Measurements from ENCODE around the gene SMARCA1.

SMARCA1 gene

GRCh38 chrX:129512409-129512808 lies 10.9 kb downstream of the SMARCA1 start:
- H3K27me3 Mint-ChIP-seq = no peaks in the 10 kb centered on the region
- H3K9me3 Mint-ChIP-seq = no peaks in the 10 kb centered on the region
- H3K27ac Mint-ChIP-seq = no peak overlapping the region
- H3K36me3 Mint-ChIP-seq (ENCODE audit: low read depth) = no peaks in the 10 kb centered on the region
- no peaks in the 10 kb centered on the region for H3K4me1 Mint-ChIP-seq (ENCODE audit: low read depth)
- no peak overlapping the region for H3K4me3 Mint-ChIP-seq

GRCh38 chrX:129511689-129512088 lies 11.6 kb downstream of the SMARCA1 start:
- no peaks in the 10 kb centered on the region for H3K9me3 Mint-ChIP-seq
- H3K27ac Mint-ChIP-seq = no peak overlapping the region
- H3K4me1 Mint-ChIP-seq (ENCODE audit: low read depth) = no peaks in the 10 kb centered on the region
- H3K27me3 Mint-ChIP-seq = no peaks in the 10 kb centered on the region
- no peak overlapping the region for H3K4me3 Mint-ChIP-seq
- H3K36me3 Mint-ChIP-seq (ENCODE audit: low read depth) = no peaks in the 10 kb centered on the region

- Mint-ChIP-seq H3K4me1 (ENCODE audit: low read depth) (no peaks in the 10 kb centered on the region), H3K27me3 (no peaks in the 10 kb centered on the region), H3K9me3 (no peaks in the 10 kb centered on the region), H3K36me3 (ENCODE audit: low read depth) (no peaks in the 10 kb centered on the region), H3K4me3 (no peak overlapping the region), H3K27ac (no peak overlapping the region)
These were observed 13.0 kb downstream of the SMARCA1 start for GRCh38 chrX:129510331-129510730.

GRCh38 chrX:129497146-129497843 lies 26.0 kb downstream of the SMARCA1 start:
- no peak overlapping the region for H3K27ac Mint-ChIP-seq
- no peaks in the 10 kb centered on the region for H3K36me3 Mint-ChIP-seq (ENCODE audit: low read depth)
- no peaks in the 10 kb centered on the region for H3K27me3 Mint-ChIP-seq
- H3K4me3 Mint-ChIP-seq = no peak overlapping the region
- H3K9me3 Mint-ChIP-seq = no peaks in the 10 kb centered on the region
- peaks cover 13% of the 10 kb centered on the region for H3K4me1 Mint-ChIP-seq (ENCODE audit: low read depth)

GRCh38 chrX:129496625-129497024 lies 26.7 kb downstream of the SMARCA1 start:
- no peaks in the 10 kb centered on the region for H3K36me3 Mint-ChIP-seq (ENCODE audit: low read depth)
- no peak overlapping the region for H3K27ac Mint-ChIP-seq
- H3K4me3 Mint-ChIP-seq = no peak overlapping the region
- peaks cover 13% of the 10 kb centered on the region for H3K4me1 Mint-ChIP-seq (ENCODE audit: low read depth)
- H3K9me3 Mint-ChIP-seq = no peaks in the 10 kb centered on the region
- H3K27me3 Mint-ChIP-seq = no peaks in the 10 kb centered on the region

- H3K27me3 Mint-ChIP-seq = no peaks in the 10 kb centered on the region
- no peak overlapping the region for H3K27ac Mint-ChIP-seq
- no peaks in the 10 kb centered on the region for H3K36me3 Mint-ChIP-seq (ENCODE audit: low read depth)
- no peaks in the 10 kb centered on the region for H3K9me3 Mint-ChIP-seq
- H3K4me3 Mint-ChIP-seq = no peak overlapping the region
- peaks cover 13% of the 10 kb centered on the region for H3K4me1 Mint-ChIP-seq (ENCODE audit: low read depth)
These were observed 27.4 kb downstream of the SMARCA1 start for GRCh38 chrX:129495900-129496299.

- Mint-ChIP-seq H3K27me3 (no peaks in the 10 kb centered on the region), H3K4me3 (no peak overlapping the region), H3K9me3 (no peaks in the 10 kb centered on the region), H3K27ac (no peak overlapping the region), H3K36me3 (ENCODE audit: low read depth) (no peaks in the 10 kb centered on the region), H3K4me1 (ENCODE audit: low read depth) (peaks cover 13% of the 10 kb centered on the region)
These were observed 28.4 kb downstream of the SMARCA1 start for GRCh38 chrX:129494887-129495286.

GRCh38 chrX:129493643-129494042 lies 29.6 kb downstream of the SMARCA1 start:
- Mint-ChIP-seq H3K4me3 (no peak overlapping the region), H3K27ac (no peak overlapping the region), H3K36me3 (ENCODE audit: low read depth) (no peaks in the 10 kb centered on the region), H3K9me3 (no peaks in the 10 kb centered on the region), H3K4me1 (ENCODE audit: low read depth) (peaks cover 13% of the 10 kb centered on the region), H3K27me3 (no peaks in the 10 kb centered on the region)

- no peak overlapping the region for H3K27ac Mint-ChIP-seq
- H3K27me3 Mint-ChIP-seq = no peaks in the 10 kb centered on the region
- no peaks in the 10 kb centered on the region for H3K4me1 Mint-ChIP-seq (ENCODE audit: low read depth)
- no peak overlapping the region for H3K4me3 Mint-ChIP-seq
- no peaks in the 10 kb centered on the region for H3K36me3 Mint-ChIP-seq (ENCODE audit: low read depth)
- no peaks in the 10 kb centered on the region for H3K9me3 Mint-ChIP-seq
These were observed 33.0 kb downstream of the SMARCA1 start for GRCh38 chrX:129490330-129490729.

- Mint-ChIP-seq H3K36me3 (ENCODE audit: low read depth) (no peaks in the 10 kb centered on the region), H3K4me3 (no peak overlapping the region), H3K27ac (no peak overlapping the region), H3K4me1 (ENCODE audit: low read depth) (no peaks in the 10 kb centered on the region), H3K27me3 (no peaks in the 10 kb centered on the region), H3K9me3 (no peaks in the 10 kb centered on the region)
These were observed 34.9 kb downstream of the SMARCA1 start for GRCh38 chrX:129488359-129488758.

- Mint-ChIP-seq H3K4me3 (no peak overlapping the region), H3K27me3 (no peaks in the 10 kb centered on the region), H3K36me3 (ENCODE audit: low read depth) (no peaks in the 10 kb centered on the region), H3K27ac (no peak overlapping the region), H3K4me1 (ENCODE audit: low read depth) (no peaks in the 10 kb centered on the region), H3K9me3 (no peaks in the 10 kb centered on the region)
These were observed 42.4 kb downstream of the SMARCA1 start for GRCh38 chrX:129480889-129481288.

GRCh38 chrX:129478516-129478915 lies 44.8 kb downstream of the SMARCA1 start:
- no peaks in the 10 kb centered on the region for H3K36me3 Mint-ChIP-seq (ENCODE audit: low read depth)
- no peaks in the 10 kb centered on the region for H3K27me3 Mint-ChIP-seq
- no peaks in the 10 kb centered on the region for H3K9me3 Mint-ChIP-seq
- H3K4me1 Mint-ChIP-seq (ENCODE audit: low read depth) = no peaks in the 10 kb centered on the region
- H3K27ac Mint-ChIP-seq = no peak overlapping the region
- no peak overlapping the region for H3K4me3 Mint-ChIP-seq

GRCh38 chrX:129472116-129472515 lies 51.2 kb downstream of the SMARCA1 start:
- Mint-ChIP-seq H3K36me3 (ENCODE audit: low read depth) (no peaks in the 10 kb centered on the region), H3K27me3 (no peaks in the 10 kb centered on the region), H3K27ac (no peak overlapping the region), H3K9me3 (no peaks in the 10 kb centered on the region), H3K4me3 (no peak overlapping the region), H3K4me1 (ENCODE audit: low read depth) (no peaks in the 10 kb centered on the region)

GRCh38 chrX:129462707-129463106 lies 60.6 kb downstream of the SMARCA1 start:
- no peak overlapping the region for H3K27ac Mint-ChIP-seq
- no peaks in the 10 kb centered on the region for H3K9me3 Mint-ChIP-seq
- no peaks in the 10 kb centered on the region for H3K27me3 Mint-ChIP-seq
- no peak overlapping the region for H3K4me3 Mint-ChIP-seq
- H3K4me1 Mint-ChIP-seq (ENCODE audit: low read depth) = no peaks in the 10 kb centered on the region
- no peaks in the 10 kb centered on the region for H3K36me3 Mint-ChIP-seq (ENCODE audit: low read depth)

GRCh38 chrX:129461801-129462456 lies 61.4 kb downstream of the SMARCA1 start:
- Mint-ChIP-seq H3K9me3 (no peaks in the 10 kb centered on the region), H3K36me3 (ENCODE audit: low read depth) (no peaks in the 10 kb centered on the region), H3K27me3 (no peaks in the 10 kb centered on the region), H3K4me3 (no peak overlapping the region), H3K4me1 (ENCODE audit: low read depth) (no peaks in the 10 kb centered on the region), H3K27ac (no peak overlapping the region)

- no peaks in the 10 kb centered on the region for H3K4me1 Mint-ChIP-seq (ENCODE audit: low read depth)
- H3K4me3 Mint-ChIP-seq = no peak overlapping the region
- H3K27ac Mint-ChIP-seq = no peak overlapping the region
- H3K27me3 Mint-ChIP-seq = no peaks in the 10 kb centered on the region
- no peaks in the 10 kb centered on the region for H3K9me3 Mint-ChIP-seq
- H3K36me3 Mint-ChIP-seq (ENCODE audit: low read depth) = no peaks in the 10 kb centered on the region
These were observed 70.8 kb downstream of the SMARCA1 start for GRCh38 chrX:129452523-129452922.

All from stimulated activated naive CD8-positive, alpha-beta T cell treated with anti-CD3 and anti-CD28 coated beads, Interleukin-15, Interleukin-2, amounts not matched to agents 100 ng/mL and 50 ng/mL, for 24 hours (primary cell).